HG02981 (cell line): ENCODE data around the gene LHX8.
A peak's percentile ranks its signal among the peaks of the same experiment; 100 is the strongest.

ENCODE experiments used
- ATAC-seq: cut with Tn5 transposase; IDR thresholded peaks from one replicate; pipeline ENCODE4 v1.9.1; 2021; ENCODE audit warnings: mild to moderate bottlenecking, moderate library complexity; ENCODE audit not compliant: unreplicated experiment

LHX8 gene

DNA sequence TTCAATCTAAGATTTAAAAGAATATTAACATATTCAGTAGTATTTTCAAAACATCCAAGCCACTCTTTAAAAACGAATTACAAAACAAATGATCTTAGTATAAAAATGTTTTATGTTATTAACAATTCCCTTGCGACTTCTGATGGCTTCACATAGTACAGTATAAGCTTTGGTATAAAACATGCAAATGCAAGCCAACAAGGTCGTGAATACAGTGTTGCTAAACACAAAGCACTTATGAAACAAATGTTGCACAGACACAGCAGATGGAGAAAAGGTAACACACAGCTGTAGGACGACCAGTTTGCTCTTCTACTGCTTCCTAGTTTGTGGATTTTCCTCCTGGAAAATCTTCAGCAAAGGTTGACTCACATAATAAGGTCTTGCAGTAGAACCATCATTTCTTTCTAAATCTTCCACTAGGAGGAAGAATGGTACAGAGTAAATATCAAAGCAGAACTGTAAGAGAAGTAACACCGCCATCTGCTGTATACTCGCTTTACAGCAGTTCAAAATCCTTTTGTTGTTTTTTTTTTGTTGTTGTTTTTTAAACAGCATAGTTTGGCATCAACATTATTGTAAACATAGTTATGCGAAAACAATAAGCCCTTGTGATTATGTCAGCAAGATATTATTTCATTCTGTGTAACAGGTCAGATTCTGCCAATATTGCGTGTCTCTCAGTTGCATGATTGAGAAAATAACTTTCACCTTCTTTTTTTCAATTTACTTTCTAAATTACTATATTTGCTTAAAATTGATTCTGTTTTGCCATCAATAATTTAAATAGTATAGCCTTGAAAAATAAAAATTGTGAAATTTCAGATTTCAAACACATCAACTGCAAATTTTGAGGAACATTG, 69.5 kb downstream of the LHX8 start:
- ATAC-seq: peak; percentile 93

DNA sequence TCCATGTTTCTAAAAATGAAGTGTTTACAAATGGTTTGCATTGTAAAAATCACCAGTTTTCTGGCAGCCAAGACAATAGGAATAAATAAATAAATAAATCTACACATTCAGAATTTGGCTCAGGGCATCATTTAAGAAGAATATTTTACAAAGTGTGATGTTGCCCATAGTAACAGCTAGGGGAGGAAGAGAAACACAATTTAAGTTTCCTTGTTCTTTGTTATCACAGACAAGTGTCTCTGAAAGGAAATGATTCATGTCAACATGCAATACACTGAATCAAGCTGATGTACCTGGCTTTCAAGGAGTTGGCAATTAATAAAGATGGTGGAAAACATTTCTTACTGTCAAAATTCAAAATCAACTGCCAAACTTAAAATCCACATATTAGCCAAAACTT, 74.7 kb downstream of the LHX8 start:
- ATAC-seq: no peak
